OCI-LY1 (cell line): Measurements from ENCODE around the gene NDUFA3.

Experiments used
- H2AFZ ChIP-seq: fragments of 200-600 bp; sonication (generic), shearing (Covaris generic); 2 replicates; pipeline ENCODE4 v1.6.0; 2014; ENCODE audit warnings: antibody characterized with exemption, mild to moderate bottlenecking, low read length
- H3F3A ChIP-seq: fragments of 200-600 bp; sonication (generic), shearing (Covaris generic); 2 replicates; pipeline ENCODE4 v1.6.0; 2014; ENCODE audit warnings: mild to moderate bottlenecking, antibody characterized with exemption, low read length, moderate library complexity; ENCODE audit not compliant: insufficient read depth
- H3K27ac ChIP-seq: fragments of 200-600 bp; sonication (generic); 2 replicates; pipeline ENCODE4 v1.5.1; 2014; ENCODE audit warnings: low read length, mixed run types, mild to moderate bottlenecking, low read depth; ENCODE audit not compliant: poor library complexity, severe bottlenecking
- H3K27me3 ChIP-seq: fragments of 200-600 bp; sonication (generic); 2 replicates; pipeline ENCODE4 v1.6.0; 2014; ENCODE audit warnings: antibody characterized with exemption, mild to moderate bottlenecking, low read length, moderate library complexity; ENCODE audit not compliant: insufficient read depth
- H3K36me3 ChIP-seq: fragments of 200-600 bp; sonication (generic); 2 replicates; pipeline ENCODE4 v1.6.1; 2014; ENCODE audit warnings: mild to moderate bottlenecking, antibody characterized with exemption, low read length, moderate library complexity, mixed read lengths; ENCODE audit not compliant: insufficient read depth
- H3K4me1 ChIP-seq: fragments of 200-600 bp; sonication (generic); 2 replicates; pipeline ENCODE4 v1.5.1; 2014; ENCODE audit warnings: mild to moderate bottlenecking, low read length, moderate library complexity; ENCODE audit not compliant: insufficient read depth, severe bottlenecking
- H3K4me2 ChIP-seq: fragments of 200-600 bp; sonication (generic), shearing (Covaris generic); 2 replicates; pipeline ENCODE4 v1.6.1; 2014; ENCODE audit warnings: low read length
- H3K4me3 ChIP-seq: fragments of 200-600 bp; sonication (generic); 2 replicates; pipeline ENCODE4 v1.5.1; 2014; ENCODE audit warnings: low read length, low read depth, mild to moderate bottlenecking, mixed read lengths; ENCODE audit not compliant: poor library complexity, severe bottlenecking
- H3K79me2 ChIP-seq: fragments of 200-600 bp; shearing (Covaris generic); 2 replicates; pipeline ENCODE4 v1.6.1; 2016; ENCODE audit warnings: mixed run types, low read length, mixed read lengths; ENCODE audit not compliant: insufficient read depth
- H3K9ac ChIP-seq: fragments of 200-600 bp; sonication (generic), shearing (Covaris generic); 2 replicates; pipeline ENCODE4 v1.6.1; 2014; ENCODE audit warnings: mild to moderate bottlenecking, low read length, mixed read lengths
- H3K9me2 ChIP-seq: fragments of 200-600 bp; sonication (generic), shearing (Covaris generic); 2 replicates; pipeline ENCODE4 v1.6.1; 2014; ENCODE audit warnings: low read depth, mild to moderate bottlenecking, low read length, mixed read lengths
- H3K9me3 ChIP-seq: fragments of 200-600 bp; shearing (Covaris generic); 2 replicates; pipeline ENCODE4 v1.6.1; 2014; ENCODE audit warnings: low read length, mixed read lengths
- H4K20me1 ChIP-seq: fragments of 200-600 bp; sonication (generic), shearing (Covaris generic); 2 replicates; pipeline ENCODE4 v1.6.0; 2016; ENCODE audit warnings: mild to moderate bottlenecking, low read length; ENCODE audit not compliant: insufficient read depth
- CTCF ChIP-seq: fragments of 200-600 bp; sonication (generic), shearing (Covaris generic); IDR thresholded peaks from 2 replicates; pipeline ENCODE4 v1.5.1; 2017; ENCODE audit warnings: mild to moderate bottlenecking, antibody characterized with exemption, low read length, moderate library complexity, mixed read lengths
- EZH2 ChIP-seq: fragments of 200-600 bp; sonication (generic), shearing (Covaris generic); IDR thresholded peaks from 2 replicates; pipeline ENCODE4 v1.8.0; 2017; ENCODE audit warnings: borderline replicate concordance, mixed run types, mild to moderate bottlenecking, antibody characterized with exemption, low read length, moderate library complexity, mixed read lengths

Gene NDUFA3

GRCh38 chr19:54127688-54128440, 25.2 kb downstream of the NDUFA3 start:
- Histone ChIP-seq H3K36me3 (peaks cover 79% of the 10 kb centered on the region), H3F3A (no peaks in the 10 kb centered on the region), H3K9me2 (no peaks in the 10 kb centered on the region), H4K20me1 (no peaks in the 10 kb centered on the region), H3K9ac (no peak overlapping the region), H3K27me3 (no peaks in the 10 kb centered on the region), H3K4me3 (no peak overlapping the region), H2AFZ (no peak overlapping the region), H3K27ac (no peak overlapping the region), H3K4me2 (no peak overlapping the region), H3K4me1 (no peaks in the 10 kb centered on the region), H3K79me2 (no peaks in the 10 kb centered on the region), H3K9me3 (no peaks in the 10 kb centered on the region)
- no peak for TF ChIP-seq EZH2
- no peak for TF ChIP-seq CTCF

- no peaks in the 10 kb centered on the region for H3K9me3 ChIP-seq
- no peak overlapping the region for H3K27ac ChIP-seq
- H3K4me3 ChIP-seq: no peak overlapping the region
- H3F3A ChIP-seq: no peaks in the 10 kb centered on the region
- H2AFZ ChIP-seq: no peak overlapping the region
- H3K36me3 ChIP-seq: peaks cover 76% of the 10 kb centered on the region
- H3K4me1 ChIP-seq: no peaks in the 10 kb centered on the region
- no peaks in the 10 kb centered on the region for H3K27me3 ChIP-seq
- H4K20me1 ChIP-seq: no peaks in the 10 kb centered on the region
- no peaks in the 10 kb centered on the region for H3K9me2 ChIP-seq
- TF ChIP-seq EZH2: no peak
- TF ChIP-seq CTCF: no peak
- no peak overlapping the region for H3K4me2 ChIP-seq
- H3K9ac ChIP-seq: no peak overlapping the region
- H3K79me2 ChIP-seq: no peaks in the 10 kb centered on the region
These were observed 25.7 kb downstream of the NDUFA3 start for GRCh38 chr19:54128441-54128725.

GRCh38 chr19:54128796-54129616, 26.4 kb downstream of the NDUFA3 start:
- Histone ChIP-seq H3K27ac (no peak overlapping the region), H3K27me3 (no peaks in the 10 kb centered on the region), H2AFZ (no peak overlapping the region), H3K9me3 (no peaks in the 10 kb centered on the region), H3F3A (no peaks in the 10 kb centered on the region), H3K9me2 (no peaks in the 10 kb centered on the region), H3K36me3 (peaks cover 70% of the 10 kb centered on the region), H4K20me1 (no peaks in the 10 kb centered on the region), H3K4me2 (no peak overlapping the region), H3K4me3 (no peak overlapping the region), H3K4me1 (no peaks in the 10 kb centered on the region), H3K9ac (no peak overlapping the region), H3K79me2 (no peaks in the 10 kb centered on the region)
- TF ChIP-seq EZH2: no peak
- no peak for TF ChIP-seq CTCF
